Aorta (tissue), 5 donors: Measurements from ENCODE around the gene OR10H2. TPM values are rescaled to one million over a fixed set of nuclear protein-coding genes. Genes with fewer than 3 reads are reported as not detected.
"Not testable (repeated sequence)": the region's sequence is repeated elsewhere in the genome, so short reads cannot be mapped to it uniquely, and the experiment has no call there.

ENCODE experiments used
- ATAC-seq: fragments of 200-7000 bp; cut with Tn5 transposase; one replicate; pipeline ENCODE4 v1.9.1; 2022; ENCODE audit warnings: moderate library complexity; ENCODE audit not compliant: low FRiP score
- DNase-seq, 2 donors: peaks; one replicate each; pipeline ENCODE4 v3.0.0-alpha.2; 2020
- H3K27ac ChIP-seq, 2 donors: one replicate each; pipeline ENCODE4 v1.5.1; 2013; ENCODE audit warnings: low read length in 2 of 2, mild to moderate bottlenecking in 2 of 2, moderate library complexity in 2 of 2, control low read depth in 1 of 2, inconsistent platforms in 1 of 2, low read depth in 1 of 2
- H3K27me3 ChIP-seq, 2 donors: one replicate each; pipeline ENCODE4 v1.6.1; 2013; ENCODE audit warnings: control low read depth in 1 of 2, low read length in 1 of 2, mild to moderate bottlenecking in 1 of 2, moderate library complexity in 1 of 2; ENCODE audit not compliant: insufficient read depth in 2 of 2, control insufficient read depth in 1 of 2
- H3K36me3 ChIP-seq, 2 donors: one replicate each; pipeline ENCODE4 v1.6.1; 2013; ENCODE audit warnings: control low read depth in 1 of 2, low read length in 1 of 2, mild to moderate bottlenecking in 1 of 2; ENCODE audit not compliant: insufficient read depth in 2 of 2, control insufficient read depth in 1 of 2
- H3K4me1 ChIP-seq, 2 donors: one replicate each; pipeline ENCODE4 v1.6.1; 2013; ENCODE audit warnings: low read length in 2 of 2, control low read depth in 1 of 2, mild to moderate bottlenecking in 1 of 2, moderate library complexity in 1 of 2; ENCODE audit not compliant: insufficient read depth in 2 of 2, control insufficient read depth in 1 of 2
- H3K4me3 ChIP-seq, 2 donors: one replicate each; pipeline ENCODE4 v1.5.1; 2013; ENCODE audit warnings: low read length in 2 of 2, control low read depth in 1 of 2, mild to moderate bottlenecking in 1 of 2
- H3K9me3 ChIP-seq: one replicate; pipeline ENCODE4 v1.6.1; 2013; ENCODE audit warnings: mild to moderate bottlenecking, low read length; ENCODE audit not compliant: control insufficient read depth
- WGBS, 2 donors: extraction: QIAGEN DNeasy Blood & Tissue Kit; methylation state at CpG; one replicate each; pipeline ENCODE4 v1.1.7; 2013; 5-methylcytosine and 5-hydroxymethylcytosine counted together
- intact Hi-C, 2 donors: fragments of 100-400 bp; cut with DNase I; formaldehyde crosslinking; loops; one replicate each; pipeline versions ENCODE4 v1.14.2 to v1.15.0; 2022
- polyA plus RNA-seq, 2 donors: library from polyadenylated mRNA; stranded (reverse); fragments of 200-250 nt; gene quantifications; one replicate each; pipeline ENCODE4 v1.2.3, GENCODE V29; 2013
- total RNA-seq, 2 donors: library from RNA; stranded (reverse); fragmentation: NEBNext Ultra II Directional; extraction: Animal tissue kit (Norgen Biotek cat#: 25700); gene quantifications; one replicate each; pipeline ENCODE4 v1.2.1, GENCODE V29; 2021
- donor health status: healthy with polysubstance abuse.
- donor health status: Bipolar disorder and iron deficiency.
- donor health status: DM: no; HTN: no; CAD: no.
- donor health status: DM: no; HTN: no; CAD: no.
- donor health status: DM: yes; HTN: yes; CAD: no.

Gene OR10H2
- total and polyA plus RNA-seq, 4 donors: not detected

GRCh38 chr19:15737722-15738121, 9.9 kb downstream of the OR10H2 start, which contains the start of gene OR10H3:
Gene OR10H3 (plus strand): TSS chr19:15737985. CDS start chr19:15741393, 3,408 bp downstream.
- H3K4me3 ChIP-seq: no peak within 1 kb of the TSS

DNA sequence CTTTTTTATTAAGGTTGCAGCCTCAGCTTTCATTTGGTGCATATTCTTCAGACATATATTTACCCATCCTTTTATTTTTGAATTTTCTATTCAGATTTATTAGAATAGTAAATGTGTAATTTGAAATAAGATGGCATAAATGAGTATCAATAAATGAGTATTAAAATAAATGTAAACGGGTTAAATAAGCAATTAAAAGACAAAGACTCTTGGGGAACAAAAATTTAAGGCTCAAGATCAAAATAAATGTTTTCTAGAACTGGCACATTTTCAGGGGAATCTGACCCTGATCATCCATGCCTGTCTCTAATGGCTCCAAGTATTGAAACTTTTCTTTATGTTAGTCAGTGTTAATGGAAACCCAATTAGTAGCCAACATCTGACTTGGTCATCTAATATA, 13.0 kb downstream of the OR10H2 start:
- intact Hi-C loops: no loop called here
- peaks cover 4% of the 10 kb centered on the region for H3K9me3 ChIP-seq
- no peaks in the 10 kb centered on the region for H3K4me1 ChIP-seq
- H3K4me3 ChIP-seq: no peak overlapping the region
- H3K27me3 ChIP-seq: no peaks in the 10 kb centered on the region
- H3K27ac ChIP-seq: no peak overlapping the region
- H3K36me3 ChIP-seq: no peaks in the 10 kb centered on the region
- no peak for ATAC-seq
- no peak for DNase-seq
- 61 to 65% methylated on average over 1 of the region's 1 CpG for WGBS, 2 donors

More at GRCh38 chr19:15737722-15738121, 9.9 kb downstream of the OR10H2 start, which contains the start of gene OR10H3:
- WGBS, 2 donors: 53 to 55% methylated on average over 4 of the region's 4 CpGs
- Histone ChIP-seq H3K4me1 (no peaks in the 10 kb centered on the region), H3K36me3 (no peaks in the 10 kb centered on the region), H3K27me3 (no peaks in the 10 kb centered on the region), H3K27ac (no peak within 1 kb of the TSS), H3K9me3 (peaks cover 4% of the 10 kb centered on the region)
- ATAC-seq (no peak), DNase-seq (no peak)
- intact Hi-C loops: no loop called here

GRCh38 chr19:15748239-15748638, 20.4 kb downstream of the OR10H2 start:
- H3K4me1 ChIP-seq: no peaks in the 10 kb centered on the region
- no peak overlapping the region for H3K27ac ChIP-seq
- DNase-seq (no peak), ATAC-seq (no peak)
- H3K9me3 ChIP-seq: peaks cover 2% of the 10 kb centered on the region
- no peak overlapping the region for H3K4me3 ChIP-seq
- peaks cover 0 to 2% of the 10 kb centered on the region in 2 donors for H3K27me3 ChIP-seq
- no peaks in the 10 kb centered on the region for H3K36me3 ChIP-seq
- intact Hi-C loops: no loop called here
- WGBS, 2 donors: 69 to 77% methylated on average over 2 of the region's 2 CpGs

GRCh38 chr19:15758379-15758778, 30.6 kb downstream of the OR10H2 start:
- ATAC-seq: no peak
- no peak overlapping the region for H3K27ac ChIP-seq
- intact Hi-C loops: no loop called here
- H3K4me1 ChIP-seq: no peaks in the 10 kb centered on the region
- H3K27me3 ChIP-seq: no peaks in the 10 kb centered on the region
- H3K9me3 ChIP-seq: peaks cover 5% of the 10 kb centered on the region
- no peaks in the 10 kb centered on the region for H3K36me3 ChIP-seq
- 65 to 68% methylated on average over 2 of the region's 2 CpGs for WGBS, 2 donors
- DNase-seq: no peak
- no peak overlapping the region for H3K4me3 ChIP-seq

GRCh38 chr19:15759962-15760565, 32.2 kb downstream of the OR10H2 start:
- peaks cover 5% of the 10 kb centered on the region for H3K9me3 ChIP-seq

DNA sequence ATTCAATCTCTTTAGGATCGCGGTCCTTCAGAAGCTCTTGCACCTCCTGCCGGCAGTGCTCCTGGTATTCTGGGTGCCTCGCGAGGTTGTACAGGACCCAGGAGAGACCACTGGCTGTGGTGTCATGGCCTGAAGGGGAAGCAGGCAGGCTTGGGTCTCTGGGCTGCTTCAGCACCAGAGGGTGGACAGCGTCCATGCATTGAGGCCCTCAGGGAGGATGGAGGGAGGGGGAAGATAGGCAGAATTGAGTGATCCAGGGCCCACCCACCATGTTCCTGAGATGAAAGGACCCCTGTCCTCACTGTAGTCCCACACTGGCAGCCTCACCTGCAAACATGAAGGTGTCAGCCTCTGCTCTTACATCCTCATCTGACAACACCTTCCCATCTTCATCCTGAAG, 41.8 kb downstream of the OR10H2 start:
- peaks cover 6% of the 10 kb centered on the region for H3K9me3 ChIP-seq
- DNase-seq (no peak), ATAC-seq (no peak)
- no peak overlapping the region for H3K27ac ChIP-seq
- 28% methylated on average over 6 of the region's 6 CpGs for WGBS, 2 donors
- H3K4me3 ChIP-seq: no peak overlapping the region
- no peaks in the 10 kb centered on the region for H3K27me3 ChIP-seq
- intact Hi-C loops: no loop called here
- H3K4me1 ChIP-seq: no peaks in the 10 kb centered on the region
- no peaks in the 10 kb centered on the region for H3K36me3 ChIP-seq

More at GRCh38 chr19:15759962-15760565, 32.2 kb downstream of the OR10H2 start:
- DNase-seq: no peak
- H3K27me3 ChIP-seq: no peaks in the 10 kb centered on the region
- 36 to 41% methylated on average over 28 of the region's 28 CpGs for WGBS, 2 donors
- no peaks in the 10 kb centered on the region for H3K4me1 ChIP-seq
- ATAC-seq: no peak
- H3K27ac ChIP-seq: no peak overlapping the region
- H3K36me3 ChIP-seq: no peaks in the 10 kb centered on the region
- H3K4me3 ChIP-seq: no peak overlapping the region
- intact Hi-C loops: no loop called here

- H3K9me3 ChIP-seq, H3K27me3 ChIP-seq, DNase-seq, intact Hi-C loops, H3K4me3 ChIP-seq, H3K27ac ChIP-seq, ATAC-seq, H3K4me1 ChIP-seq, H3K36me3 ChIP-seq: not testable (repeated sequence)
- WGBS, 2 donors: 68 to 73% methylated on average over 3 of the region's 3 CpGs
Measured at GRCh38 chr19:15774159-15774558, 46.3 kb downstream of the OR10H2 start.

DNA sequence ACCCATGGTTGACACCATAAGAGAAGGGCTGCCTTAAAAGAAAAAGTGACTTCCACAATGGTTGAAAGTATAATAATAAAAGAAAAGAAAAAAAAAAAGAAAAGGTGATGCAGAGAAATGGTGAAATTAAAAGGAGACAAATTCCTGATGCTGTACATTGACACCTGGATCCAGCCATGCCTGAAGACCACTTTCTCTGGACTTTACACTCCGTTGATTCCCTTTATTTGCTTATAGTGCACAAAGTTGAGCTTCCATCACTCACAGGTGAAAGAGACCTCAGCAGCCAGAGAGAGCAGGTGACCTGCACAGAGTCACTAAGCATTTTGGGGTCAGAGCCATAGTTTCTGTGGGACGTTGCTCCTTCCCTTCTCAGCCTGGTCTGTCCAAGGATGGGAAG, 47.4 kb downstream of the OR10H2 start:
- 56 to 58% methylated on average over 2 of the region's 2 CpGs for WGBS, 2 donors
- Histone ChIP-seq H3K27ac (no peak overlapping the region), H3K4me1 (no peaks in the 10 kb centered on the region), H3K27me3 (no peaks in the 10 kb centered on the region), H3K4me3 (no peak overlapping the region), H3K36me3 (no peaks in the 10 kb centered on the region), H3K9me3 (no peaks in the 10 kb centered on the region)
- ATAC-seq (no peak), DNase-seq (no peak)
- intact Hi-C loops: no loop called here

DNA sequence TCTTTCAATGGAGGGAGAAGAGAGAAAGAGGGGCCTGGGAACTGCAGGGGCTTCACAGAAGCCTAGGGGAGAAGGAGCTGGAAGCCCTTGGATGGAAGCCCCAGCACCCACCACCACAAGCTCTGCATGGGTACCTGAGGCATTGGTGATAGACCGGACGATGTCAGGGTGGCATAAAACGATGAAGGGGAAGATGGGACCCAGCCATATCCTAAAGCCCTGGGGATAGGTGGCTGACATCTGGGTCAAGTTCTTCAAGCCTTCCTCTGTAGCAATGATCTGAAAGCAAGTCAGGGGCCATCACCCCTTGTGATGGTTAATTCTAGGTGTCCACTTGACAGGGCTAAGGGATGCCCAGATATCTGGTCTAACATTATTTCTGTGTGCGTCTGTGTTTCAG, 48.4 kb downstream of the OR10H2 start:
- ATAC-seq (no peak), DNase-seq (no peak)
- Histone ChIP-seq H3K4me1 (no peaks in the 10 kb centered on the region), H3K27ac (no peak overlapping the region), H3K27me3 (no peaks in the 10 kb centered on the region), H3K9me3 (no peaks in the 10 kb centered on the region), H3K36me3 (no peaks in the 10 kb centered on the region), H3K4me3 (no peak overlapping the region)
- intact Hi-C loops: no loop called here
- WGBS, 2 donors: 83 to 89% methylated on average over 4 of the region's 4 CpGs
